DMS79 treated with DMSO at 0.1 percent for 48 hours (cell line): Measurements from ENCODE around the gene CRADD.
"Not testable (repeated sequence)": the region's sequence is repeated elsewhere in the genome, so short reads cannot be mapped to it uniquely, and the experiment has no call there.

Experiments
- DNase-seq: peaks from one replicate; lab custom pipeline; 2025; lab: John Stamatoyannopoulos, UW

CRADD gene

DNA sequence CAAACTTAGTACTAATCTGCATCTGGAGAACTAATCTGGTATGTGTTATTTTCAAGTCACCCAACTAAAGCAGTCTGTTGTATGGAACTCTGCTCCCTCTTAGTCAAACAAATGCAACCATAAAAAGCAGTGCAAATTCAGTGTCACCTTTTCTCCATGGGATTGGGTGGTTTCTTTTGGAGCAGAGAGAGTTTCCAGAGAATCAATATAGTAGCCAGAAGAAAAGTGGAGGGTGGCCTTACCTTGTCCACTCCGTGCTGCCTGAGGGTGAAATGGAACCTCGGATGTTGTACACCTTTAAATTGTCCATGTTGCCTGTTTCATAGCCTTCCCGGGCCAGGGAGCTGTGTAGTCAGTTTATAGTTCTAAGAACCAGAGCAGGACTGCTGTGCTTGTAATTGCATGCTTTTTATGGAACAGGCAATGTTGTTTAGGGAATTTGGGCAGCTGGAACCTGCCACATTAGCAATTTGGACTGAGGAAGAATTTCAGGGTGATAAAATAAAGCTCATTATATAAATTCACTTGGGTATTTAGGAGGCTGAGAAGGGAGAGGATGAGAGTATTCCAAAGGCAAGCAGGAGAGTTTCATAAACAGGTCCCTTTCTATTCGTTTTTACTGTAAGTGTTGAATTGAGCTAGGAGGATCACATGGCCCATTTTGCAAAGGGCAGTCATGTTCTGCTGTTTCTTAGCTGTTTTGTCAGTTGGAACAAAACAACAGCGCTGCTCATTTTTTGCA, 60.5 kb downstream of the CRADD start:
- DNase-seq: no peak

DNA sequence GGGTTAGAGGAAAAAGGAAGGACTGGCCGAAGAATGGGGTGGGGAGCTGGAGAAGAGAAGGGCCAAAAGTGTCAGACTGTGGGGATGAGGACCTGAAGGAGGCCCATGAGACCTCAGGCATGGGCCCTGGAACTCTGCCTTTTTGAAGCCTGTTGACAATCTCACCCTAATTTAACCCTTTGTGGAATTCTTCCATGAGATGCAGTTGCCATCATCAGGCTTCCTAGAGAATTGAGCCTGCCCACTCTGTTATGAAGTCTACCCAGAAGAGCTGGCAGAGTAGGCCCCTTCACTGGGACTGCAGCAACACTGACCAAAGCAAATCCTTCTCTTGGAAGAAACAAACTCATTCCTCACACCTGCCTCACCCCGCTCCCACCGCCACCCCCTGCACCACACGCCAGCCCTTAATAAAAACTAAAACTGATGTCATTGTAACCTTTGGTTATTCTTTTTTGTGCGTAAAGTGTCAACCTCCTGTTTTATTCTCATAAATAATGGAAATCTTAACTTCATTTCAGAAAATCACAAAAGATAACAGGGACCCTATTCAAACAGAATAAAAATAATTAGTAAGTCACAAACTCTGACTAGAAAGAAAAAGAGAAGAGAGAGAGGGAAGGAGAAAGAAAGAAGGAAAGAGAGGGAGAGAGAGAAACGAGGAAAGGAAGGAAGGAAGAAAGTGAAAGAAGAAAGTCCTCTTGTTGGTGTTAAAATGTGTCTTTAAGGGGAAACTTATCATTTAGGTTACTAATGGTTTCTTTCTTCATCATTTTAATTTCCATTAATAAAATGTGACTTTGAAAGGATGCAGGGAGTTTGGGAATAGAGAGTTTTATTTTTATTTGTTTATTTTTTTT, 61.3 kb downstream of the CRADD start:
- no peak for DNase-seq

DNA sequence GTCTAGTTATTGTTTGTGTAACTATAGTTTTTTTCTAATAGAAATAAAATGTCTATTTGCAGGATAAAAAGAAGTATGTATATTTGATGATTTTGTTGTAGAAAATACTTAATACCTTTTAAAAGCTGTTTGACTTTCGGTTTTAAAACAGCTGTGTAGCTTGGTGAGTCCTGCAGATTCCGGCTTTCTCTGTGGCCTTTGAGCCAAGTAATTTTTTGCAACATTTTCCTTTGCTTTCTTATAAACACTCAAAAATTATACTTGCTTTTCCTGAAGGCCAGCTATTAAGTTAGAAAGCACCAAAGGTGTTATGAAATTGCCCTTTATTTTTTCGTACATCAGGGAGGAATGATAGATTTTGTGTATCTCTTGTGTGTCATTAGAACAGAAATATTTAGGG, 63.6 kb downstream of the CRADD start:
- peak; percentile 65 for DNase-seq

DNA sequence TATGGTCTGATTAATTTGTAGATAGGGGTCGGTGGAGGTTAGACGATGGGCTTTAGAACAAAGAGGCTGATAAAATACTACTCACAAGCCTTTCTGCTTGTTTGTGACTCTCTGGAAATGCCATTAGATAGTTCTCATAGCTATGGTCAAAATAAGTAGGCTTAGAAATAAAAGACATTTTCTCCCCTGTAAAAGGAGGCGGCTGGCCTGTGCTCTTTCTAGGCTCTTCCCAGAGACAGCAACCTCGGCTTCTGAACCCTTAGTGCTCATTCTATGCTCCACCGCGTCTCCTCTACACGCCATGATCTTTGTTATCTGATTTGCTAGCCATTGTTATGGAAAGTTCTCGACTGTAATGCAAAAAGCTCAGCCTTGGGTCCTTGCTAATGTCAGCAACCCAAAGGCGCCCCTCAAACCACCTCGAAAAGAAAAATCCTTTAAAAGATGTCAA, 64.5 kb downstream of the CRADD start:
- DNase-seq: peak; percentile 82

DNA sequence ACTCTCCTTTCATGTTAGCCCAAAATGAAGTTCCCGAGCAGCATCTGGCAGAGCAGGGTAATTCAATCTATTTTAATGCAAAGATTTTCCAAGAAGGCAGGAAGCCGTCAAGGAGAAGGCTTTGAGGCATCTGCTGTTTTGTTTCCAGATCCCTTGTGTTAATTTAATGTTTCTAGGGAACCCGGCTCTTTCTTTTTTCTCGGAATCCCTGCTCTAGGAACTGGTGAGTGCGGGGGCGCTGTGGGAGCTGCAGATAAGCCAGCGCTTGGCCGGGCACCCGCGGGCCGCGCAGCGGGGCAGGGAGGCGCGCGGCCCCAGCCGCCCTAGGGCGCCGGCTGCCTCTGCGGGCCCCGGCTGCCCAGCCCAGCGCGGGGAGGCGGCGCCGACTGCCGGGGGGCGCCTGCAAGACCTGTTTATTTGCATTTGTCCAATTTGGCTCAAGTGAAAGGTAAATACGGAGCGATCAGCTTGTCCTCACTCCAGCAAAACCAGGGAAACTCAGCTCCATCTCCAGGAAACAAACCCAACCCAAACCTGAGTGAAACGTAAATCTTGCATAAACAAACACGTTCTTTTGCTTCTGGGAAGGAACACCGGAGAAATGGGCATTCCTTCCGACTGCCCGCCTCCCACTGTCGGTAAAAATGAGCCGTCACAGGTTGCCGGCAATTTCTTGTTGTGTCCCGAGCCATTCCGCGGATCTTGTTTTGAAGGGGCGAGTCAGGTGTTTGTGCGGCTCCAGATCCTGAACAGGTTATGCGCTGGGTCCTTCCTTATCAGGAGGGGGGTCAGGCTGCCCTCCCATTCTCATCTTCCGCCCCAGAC, 65.1 kb downstream of the CRADD start:
- peak; percentile 88 for DNase-seq

DNA sequence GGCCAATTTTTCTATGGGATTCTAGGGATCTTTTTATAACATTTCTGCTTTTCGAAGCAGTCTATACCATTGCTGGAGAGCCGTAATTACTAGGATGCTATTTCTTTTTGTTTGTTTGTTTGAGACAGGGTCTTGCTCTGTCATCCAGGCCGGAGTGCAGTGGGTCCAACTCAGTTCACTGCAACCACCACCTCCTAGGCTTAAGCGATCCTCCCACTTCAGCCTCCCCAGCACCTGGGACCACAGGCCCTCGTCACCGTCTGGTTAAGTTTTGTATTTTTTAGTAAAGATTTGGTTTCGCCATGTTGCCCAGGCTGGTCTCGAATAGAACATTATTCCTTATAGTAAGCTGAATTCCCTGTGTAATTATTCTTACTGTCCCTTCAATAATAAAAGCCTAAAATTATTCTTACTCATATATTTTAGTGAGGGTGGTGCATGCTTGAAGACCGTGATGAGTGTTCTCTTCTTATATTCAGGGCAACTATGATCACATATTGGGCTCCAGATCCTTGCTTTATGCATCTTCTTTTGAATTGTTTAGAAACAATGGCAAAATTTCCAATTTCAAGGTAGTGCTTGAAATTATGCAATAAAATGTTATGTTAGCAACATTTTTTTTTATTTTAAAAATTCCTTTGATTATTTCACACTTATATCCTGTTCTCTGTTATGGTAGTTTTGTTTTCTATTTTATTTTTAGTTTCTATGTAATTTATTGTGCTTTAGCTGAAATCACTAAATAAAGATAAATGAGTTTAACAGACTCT, 66.2 kb downstream of the CRADD start:
- DNase-seq: peak; percentile 32

DNA sequence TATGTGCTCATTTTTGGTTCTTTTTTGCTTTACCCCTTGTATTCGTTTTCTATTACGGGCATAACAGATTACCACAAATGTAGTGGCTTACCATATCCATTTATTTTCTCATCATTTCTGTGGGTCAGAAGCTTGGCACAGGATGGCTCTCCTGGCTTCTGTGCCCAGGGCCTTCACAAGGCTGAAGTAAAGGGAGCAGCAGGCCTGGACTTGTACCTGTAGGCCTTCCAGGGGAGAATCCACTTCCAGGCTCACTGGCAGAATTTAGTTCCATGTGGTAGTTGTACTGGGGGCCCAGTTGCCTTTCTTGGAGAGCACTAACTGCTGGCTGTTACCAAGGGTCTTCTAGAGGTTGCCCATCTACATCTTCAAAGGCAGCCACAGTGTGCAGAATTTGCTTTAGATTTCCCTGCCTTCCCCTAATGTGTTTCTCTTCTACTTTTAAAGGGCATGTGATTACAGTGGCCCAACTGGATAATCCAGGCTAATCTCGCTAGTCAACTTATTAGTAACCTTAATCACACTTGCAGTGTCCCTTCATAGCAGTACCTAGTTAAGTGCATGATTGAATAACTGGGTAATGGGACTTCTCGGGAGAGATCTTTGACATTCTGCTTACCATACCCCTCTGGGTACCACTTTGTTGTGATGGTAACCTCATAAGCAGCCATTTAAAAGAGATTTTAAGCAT, 67.0 kb downstream of the CRADD start:
- DNase-seq: peak; percentile 13

DNA sequence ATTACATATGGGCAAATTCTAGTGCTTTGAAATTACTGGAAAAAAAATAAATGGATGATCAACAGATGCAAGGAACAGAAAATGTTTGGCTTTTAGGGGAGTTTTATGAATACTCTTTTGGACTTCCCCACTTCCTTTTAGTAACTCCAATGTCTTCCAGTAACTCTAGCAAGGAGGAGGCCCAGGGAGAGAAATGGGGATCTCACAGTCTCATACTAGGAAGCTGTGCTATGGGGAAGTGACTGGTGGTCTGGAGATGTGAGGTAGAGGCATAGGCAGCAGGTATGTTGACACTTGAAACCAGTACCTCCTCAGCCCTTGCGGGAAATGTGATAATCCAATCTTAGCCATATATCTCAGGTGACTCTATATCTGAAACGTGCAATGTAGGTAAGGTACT, 68.1 kb downstream of the CRADD start:
- DNase-seq: no peak

DNA sequence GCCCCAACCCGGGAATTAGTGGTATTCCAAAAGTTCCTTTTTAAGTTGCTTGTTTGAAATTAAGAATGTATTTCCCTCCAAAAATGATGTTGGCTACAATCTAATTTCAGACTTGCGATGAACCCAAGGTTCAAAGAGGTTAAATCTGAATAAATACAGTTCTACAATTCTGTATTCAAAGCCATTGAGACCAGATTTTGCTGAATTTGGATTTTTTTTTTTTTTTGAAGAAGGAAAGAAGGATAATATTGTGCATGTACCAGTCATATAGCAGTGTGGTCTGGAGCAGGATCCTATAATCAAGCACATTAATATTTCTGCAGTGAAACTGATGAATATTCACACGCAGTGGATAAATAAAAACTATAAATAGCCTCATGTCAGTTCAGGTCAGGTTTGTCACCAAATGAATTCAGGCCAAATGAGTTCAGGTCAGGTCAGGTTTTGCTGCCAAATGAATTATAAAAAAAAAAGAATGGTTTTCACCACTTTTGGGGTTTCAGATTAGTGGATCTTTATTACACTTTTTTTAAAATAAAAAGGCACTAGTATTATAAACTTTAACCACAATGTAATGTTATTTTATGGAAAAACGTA, 69.5 kb downstream of the CRADD start:
- DNase-seq: no peak

DNA sequence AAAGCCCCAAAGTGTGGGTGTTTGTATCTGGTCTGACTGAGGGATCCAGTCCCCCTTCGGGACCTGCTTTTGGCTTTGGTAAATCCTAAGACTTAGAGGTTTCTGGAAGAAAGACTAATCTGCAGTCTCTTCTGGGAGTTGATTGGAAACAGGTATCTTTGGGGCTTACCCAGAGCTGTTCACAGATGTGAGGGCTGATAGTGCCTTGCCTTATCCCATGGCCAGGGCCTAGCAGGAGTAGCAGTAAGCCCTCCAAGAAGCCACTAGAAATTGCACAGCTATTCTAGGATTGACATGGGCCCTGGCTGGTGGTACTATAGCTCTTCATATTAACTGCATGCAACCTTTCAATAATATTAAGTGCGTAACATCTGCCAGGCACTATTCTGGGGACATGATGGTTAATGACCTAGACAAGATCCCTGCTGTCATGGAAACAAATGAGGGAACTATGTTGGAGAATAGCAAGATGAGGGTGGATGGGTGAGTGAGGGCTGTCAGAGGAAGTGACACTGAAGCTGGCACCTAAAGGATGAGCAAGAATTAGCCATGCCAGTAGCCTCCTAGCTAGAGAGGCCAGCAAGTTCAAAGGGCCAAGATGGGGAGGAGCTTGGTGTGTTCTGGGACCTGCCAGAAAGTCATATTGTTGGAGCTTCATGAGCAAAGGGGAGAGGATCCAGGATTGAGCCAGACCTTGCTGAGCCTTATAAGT, 71.7 kb downstream of the CRADD start:
- DNase-seq: no peak

DNA sequence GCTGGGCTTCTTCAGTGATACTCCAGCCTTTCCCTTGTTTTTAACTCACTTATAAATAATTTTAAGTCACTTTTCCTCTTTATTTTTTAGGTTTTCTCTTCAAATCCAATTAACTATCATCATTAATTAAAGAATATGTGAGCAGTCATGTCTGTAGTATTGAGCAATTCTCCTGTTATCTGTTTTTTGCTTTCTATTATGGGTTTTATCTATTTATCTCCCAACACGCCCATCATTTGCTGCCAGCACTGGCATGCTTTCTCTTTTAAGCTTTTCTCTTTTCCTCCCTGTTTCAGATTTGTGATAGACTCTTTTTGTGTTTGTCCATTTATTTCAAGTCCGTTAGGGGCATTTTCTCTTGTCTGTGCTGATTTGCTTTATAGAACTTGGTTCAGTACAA, 72.3 kb downstream of the CRADD start:
- DNase-seq: no peak

DNA sequence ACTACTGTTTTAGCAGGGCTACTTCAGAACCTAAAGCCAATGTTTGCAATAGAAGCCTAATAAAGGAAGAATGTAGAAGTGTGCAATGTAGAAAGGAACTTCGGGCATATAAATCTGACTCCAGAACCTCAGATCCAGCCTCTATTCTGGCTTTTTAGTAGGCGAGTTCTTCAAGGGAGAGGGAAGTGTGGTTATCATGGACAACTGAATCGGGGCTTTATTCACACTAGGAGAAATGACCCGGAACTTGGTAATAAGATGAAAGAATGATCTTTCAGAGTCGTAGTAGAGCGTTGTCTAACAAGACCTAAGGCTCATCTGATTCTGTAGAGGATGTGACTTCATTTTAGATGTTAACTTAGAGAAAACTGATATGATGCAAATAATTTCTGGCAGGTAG, 72.9 kb downstream of the CRADD start:
- DNase-seq: no peak

DNA sequence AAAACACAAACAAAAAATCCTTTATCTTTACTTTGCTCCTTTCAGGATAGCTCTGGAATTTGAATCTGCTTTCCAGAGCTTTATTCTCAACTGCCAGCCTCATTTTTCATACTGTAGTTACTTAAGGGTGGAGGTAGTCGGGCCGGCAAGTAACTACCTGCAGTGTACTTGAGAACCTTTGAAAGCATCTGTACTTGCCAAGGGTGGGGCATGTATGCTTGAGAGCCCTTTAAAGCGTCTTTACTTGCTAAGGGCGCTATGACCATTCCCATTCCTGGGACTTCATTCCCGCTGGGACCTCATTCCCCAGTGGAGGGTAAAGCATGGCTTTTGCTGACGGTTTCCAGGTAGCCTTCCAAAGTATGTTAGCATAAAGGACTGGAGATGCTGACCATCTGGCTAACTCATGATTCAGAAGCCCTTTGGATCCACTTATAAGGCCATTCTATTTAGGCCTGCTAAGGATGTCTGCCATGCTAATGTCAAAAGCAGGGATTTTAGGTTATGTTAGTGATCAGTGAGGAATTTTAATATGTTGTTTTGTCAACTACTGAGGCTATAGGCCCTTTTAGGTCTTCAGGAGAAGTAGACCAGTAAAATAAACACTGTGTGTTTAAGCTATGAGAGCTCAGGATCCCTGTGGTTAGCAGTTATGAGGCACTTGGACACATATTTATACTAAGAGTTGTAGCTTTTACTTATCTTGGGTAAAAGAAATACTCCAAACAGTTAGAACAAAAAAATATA, 74.9 kb downstream of the CRADD start:
- DNase-seq: peak; percentile 16

DNA sequence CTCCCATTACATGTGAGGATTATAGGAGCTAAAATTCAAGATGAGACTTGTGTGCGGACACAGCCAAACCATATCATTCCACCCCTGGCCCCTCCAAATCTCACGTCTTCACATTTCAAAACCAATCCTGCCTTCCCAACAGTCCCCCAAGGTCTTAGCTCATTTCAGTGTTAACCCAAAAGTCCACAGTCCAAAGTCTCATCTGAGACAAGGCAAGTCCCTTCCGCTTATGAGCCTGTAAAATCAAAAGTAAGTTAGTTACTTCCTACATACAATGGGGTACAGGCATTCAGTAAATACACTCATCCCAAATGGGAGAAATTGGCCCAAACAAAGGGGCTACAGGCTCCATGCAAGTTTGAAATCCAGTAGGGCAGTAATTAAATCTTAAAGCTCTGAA, 76.1 kb downstream of the CRADD start:
- no peak for DNase-seq

DNA sequence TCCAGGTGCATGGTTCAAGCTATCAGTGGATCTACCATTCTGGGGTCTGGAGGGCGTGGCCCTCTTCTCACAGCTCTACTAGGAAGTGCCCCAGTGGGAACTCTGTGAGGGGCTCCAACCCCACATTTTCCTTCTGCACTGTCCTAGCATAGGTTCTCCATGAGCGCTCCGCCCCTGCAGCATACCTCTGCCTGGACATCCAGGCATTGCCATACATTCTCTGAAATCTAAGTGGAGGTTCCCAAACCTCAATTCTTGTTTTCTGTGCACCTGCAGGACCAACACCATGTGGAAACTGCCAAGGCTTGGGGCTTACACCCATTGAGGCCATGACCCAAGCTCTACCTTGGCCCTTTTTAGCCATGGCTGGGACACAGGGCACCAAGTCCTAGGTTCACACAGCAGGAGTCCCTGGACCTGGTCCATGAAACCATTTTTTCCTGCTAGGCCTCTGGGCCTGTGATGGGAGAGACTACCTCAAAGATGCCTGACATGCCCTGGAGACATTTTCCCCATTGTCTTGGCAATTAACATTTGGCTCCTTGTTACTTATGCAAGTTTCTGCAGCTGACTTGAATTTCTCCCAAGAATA, 76.8 kb downstream of the CRADD start:
- no peak for DNase-seq

DNA sequence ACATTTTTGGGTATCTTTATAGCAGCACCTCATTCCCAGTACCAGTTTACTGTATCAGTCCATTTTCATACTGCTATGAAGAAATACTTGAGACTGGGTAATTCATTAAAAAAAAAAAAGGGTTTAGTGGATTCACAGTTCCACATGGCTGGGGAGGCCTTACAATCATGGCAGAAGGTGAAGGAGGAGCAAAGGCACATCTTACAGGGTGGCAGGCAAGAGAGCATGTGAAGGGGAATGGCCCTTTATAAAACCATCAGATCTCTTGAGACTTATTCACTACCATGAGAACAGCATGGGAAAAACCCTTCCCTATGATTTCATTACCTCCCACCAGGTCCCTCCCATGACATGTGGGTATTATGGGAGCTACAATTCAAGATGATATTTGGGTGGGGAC, 77.7 kb downstream of the CRADD start:
- DNase-seq: not testable (repeated sequence)

DNA sequence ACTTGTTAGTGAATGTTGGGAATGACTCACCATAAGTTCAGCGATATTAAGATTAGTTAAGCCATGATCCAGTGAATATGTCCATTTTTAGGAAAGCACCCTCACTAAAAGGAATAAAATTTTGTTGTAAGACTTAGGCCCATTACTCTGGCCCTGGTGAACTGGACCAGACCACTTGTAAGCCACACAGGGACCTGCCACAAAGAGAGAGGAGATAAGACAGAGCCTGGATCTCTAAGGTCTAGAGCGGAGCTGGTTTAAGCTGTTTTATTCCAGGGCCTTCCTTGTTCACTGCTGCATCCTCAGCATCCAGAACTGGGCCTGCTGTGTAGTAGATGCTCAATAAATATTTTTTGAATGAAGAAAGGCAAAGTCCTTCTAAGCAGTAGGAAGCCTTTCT, 79.1 kb downstream of the CRADD start:
- DNase-seq: no peak

DNA sequence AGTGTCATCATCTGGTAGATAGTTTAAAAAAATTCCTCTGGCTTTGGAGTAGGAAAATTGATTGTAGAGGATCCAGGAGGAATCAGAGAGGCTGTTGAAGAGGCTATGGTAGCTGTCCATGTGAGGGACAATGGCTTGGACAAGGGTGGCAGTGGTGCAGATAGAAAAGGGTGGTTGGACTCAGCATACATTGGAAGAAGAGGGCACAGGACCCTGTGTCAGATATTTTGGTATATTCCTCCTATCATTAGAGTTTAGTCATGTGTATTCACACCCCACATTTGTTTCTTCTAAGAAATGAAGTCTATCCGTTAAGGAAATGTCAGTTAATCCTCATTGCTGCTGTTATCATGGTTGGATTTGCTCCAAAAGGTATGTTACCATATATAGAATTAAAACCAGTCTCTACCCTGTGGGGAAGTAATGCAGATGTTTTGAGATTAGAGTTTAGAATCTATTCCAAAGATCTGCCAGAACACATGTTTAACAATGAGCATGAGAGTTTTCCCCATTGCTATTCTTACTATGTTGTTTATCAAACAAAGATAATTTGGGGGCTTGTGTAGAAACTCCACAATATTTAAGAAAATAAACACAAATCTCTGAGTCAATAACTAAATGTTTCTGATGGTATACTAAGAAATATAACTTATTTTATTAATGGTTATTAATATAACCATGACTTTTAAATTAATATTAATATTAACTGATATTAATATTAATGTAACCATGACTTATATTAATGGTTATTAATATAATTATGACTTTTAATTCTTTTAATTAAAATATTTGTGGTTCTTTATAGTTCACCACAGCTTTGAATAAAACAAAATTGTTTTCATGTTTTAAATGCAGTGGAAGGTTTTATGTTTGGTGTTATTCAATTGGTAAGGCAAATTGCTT, 80.9 kb downstream of the CRADD start:
- no peak for DNase-seq
